ELF-1 (cell line): ENCODE measurements around the gene UGT2A2.
"Not testable (repeated sequence)": the region's sequence is repeated elsewhere in the genome, so short reads cannot be mapped to it uniquely, and the experiment has no call there.

Experiments
- DNase-seq: peaks from one replicate; pipeline ENCODE4 v3.0.0-alpha.2; 2016; ENCODE audit warnings: low read depth, low spot score

The UGT2A2 gene

GRCh38 chr4:69639542-69639941 is at the start of gene UGT2A2:
Gene UGT2A2, minus strand, starts transcription at chr4:69639642. Its CDS starts 2 bp downstream, at chr4:69639640.
- DNase-seq = no peak

GRCh38 chr4:69684804-69685203 is 45.4 kb upstream of the UGT2A2 start:
- DNase-seq = no peak

- no peak for DNase-seq
Measured at GRCh38 chr4:69668680-69669079, 29.2 kb upstream of the UGT2A2 start.

- peak; percentile 48 for DNase-seq
Measured at GRCh38 chr4:69664009-69664408, 24.6 kb upstream of the UGT2A2 start.

- not testable (repeated sequence) for DNase-seq
Measured at GRCh38 chr4:69661130-69661803, 21.8 kb upstream of the UGT2A2 start.

GRCh38 chr4:69658133-69658532 is 18.7 kb upstream of the UGT2A2 start:
- DNase-seq = no peak

- DNase-seq = peak; percentile 54
Measured at GRCh38 chr4:69656653-69657158, 17.3 kb upstream of the UGT2A2 start.

- no peak for DNase-seq
Measured at GRCh38 chr4:69653147-69653546, 13.7 kb upstream of the UGT2A2 start, which contains the start of gene UGT2A1. Gene UGT2A1, minus strand, starts transcription at chr4:69653247. Its CDS starts 5,603 bp downstream, at chr4:69647644.

- no peak for DNase-seq
Measured at GRCh38 chr4:69650872-69651271, 11.4 kb upstream of the UGT2A2 start.

GRCh38 chr4:69649629-69650028 is 10.2 kb upstream of the UGT2A2 start:
- no peak for DNase-seq

- DNase-seq = no peak
Measured at GRCh38 chr4:69649207-69649606, 9.8 kb upstream of the UGT2A2 start.

- no peak for DNase-seq
Measured at GRCh38 chr4:69642961-69643360, 3.5 kb upstream of the UGT2A2 start.

GRCh38 chr4:69640289-69640688 is 847 bp upstream of the UGT2A2 start:
- no peak for DNase-seq

GRCh38 chr4:69617083-69617694 is 22.3 kb downstream of the UGT2A2 start:
- no peak for DNase-seq

- DNase-seq = no peak
Measured at GRCh38 chr4:69610484-69610883, 29.0 kb downstream of the UGT2A2 start.

- DNase-seq = no peak
Measured at GRCh38 chr4:69601065-69601464, 38.4 kb downstream of the UGT2A2 start.

- no peak for DNase-seq
Measured at GRCh38 chr4:69600013-69600412, 39.4 kb downstream of the UGT2A2 start.

- DNase-seq = no peak
Measured at GRCh38 chr4:69594382-69594781, 45.1 kb downstream of the UGT2A2 start.

GRCh38 chr4:69591364-69591763 is 48.1 kb downstream of the UGT2A2 start:
- no peak for DNase-seq

- no peak for DNase-seq
Measured at GRCh38 chr4:69589884-69590283, 49.6 kb downstream of the UGT2A2 start.

- no peak for DNase-seq
Measured at GRCh38 chr4:69584135-69584534, 55.3 kb downstream of the UGT2A2 start.

GRCh38 chr4:69583543-69583942 is 55.9 kb downstream of the UGT2A2 start:
- no peak for DNase-seq

- DNase-seq = no peak
Measured at GRCh38 chr4:69577245-69577644, 62.2 kb downstream of the UGT2A2 start.
